ENCODE results near the gene SMIM9. TPM values are rescaled to one million over a fixed set of nuclear protein-coding genes. Genes with fewer than 3 reads are reported as not detected.

The SMIM9 gene
- not detected in 2 replicates for total RNA-seq

DNA sequence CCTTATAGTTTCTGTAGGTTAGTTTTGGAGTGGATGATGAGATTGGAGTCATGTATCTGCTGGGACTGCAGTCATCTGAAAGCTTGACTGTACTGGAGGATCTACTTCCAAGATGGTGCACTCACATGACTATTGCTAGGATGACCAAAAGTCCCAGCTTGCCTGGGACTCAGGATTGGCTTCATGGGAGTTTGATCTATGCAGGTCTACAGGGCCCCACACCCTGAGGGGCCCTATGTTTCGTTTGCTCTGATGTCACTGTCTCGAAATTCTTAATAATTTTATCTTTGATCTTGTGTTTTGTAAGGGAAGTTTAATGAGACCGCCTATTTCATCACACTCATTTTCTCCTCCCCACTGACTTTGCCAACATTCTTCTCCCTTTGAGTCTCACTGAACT is at the start of gene SMIM9:
SMIM9 (minus strand) TSS at position 101 of the 400 bp plus-strand sequence. CDS start 3,806 bp downstream, outside the sequence.

DNA sequence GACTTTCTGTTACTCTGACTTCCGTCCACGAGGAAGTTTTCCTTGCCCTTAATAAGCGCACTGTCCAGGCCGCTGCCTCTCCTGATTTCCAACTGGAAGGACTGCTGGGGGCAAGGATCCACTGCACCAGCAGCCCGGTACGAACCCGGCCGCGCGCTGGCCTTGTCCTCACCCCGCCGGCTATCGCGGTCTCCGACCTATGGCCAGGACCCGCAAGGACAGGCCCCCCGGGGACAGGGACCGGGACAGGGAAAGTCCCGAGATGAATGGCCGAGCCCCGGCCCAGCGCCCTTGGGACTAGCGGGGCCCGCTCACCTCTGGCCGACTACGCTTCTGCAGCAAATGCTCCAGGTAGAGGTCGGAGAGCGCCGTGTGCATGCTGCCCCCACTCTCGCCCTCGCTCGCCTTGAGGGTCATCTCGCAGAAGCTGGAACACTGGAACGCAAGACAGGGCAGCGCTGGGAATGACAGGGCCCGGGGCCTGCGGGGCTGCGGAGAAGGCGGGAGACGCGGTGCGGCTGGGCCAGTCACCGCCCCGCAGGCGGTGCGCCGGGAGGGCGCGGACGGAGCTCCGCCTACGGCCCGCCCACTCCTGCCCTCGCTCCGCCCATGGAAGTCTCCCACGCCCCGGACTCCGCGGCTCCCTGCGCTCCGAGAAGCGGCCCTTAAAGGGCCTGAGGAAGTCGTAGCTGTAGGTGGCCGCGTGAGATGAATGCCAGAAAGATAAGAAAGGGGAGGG is 29.3 kb downstream of the SMIM9 start, which contains the start of gene MPP1:
MPP1 (minus strand) TSS at position 529 of the 739 bp plus-strand sequence; CDS start at position 417, 112 bp downstream.

Other genes with a start within 250 kb of the SMIM9 start
- gene CTAG1A, start 249.5 kb downstream of the SMIM9 start, total RNA-seq: not detected in 2 replicates
- gene CTAG1B, start 215.4 kb downstream of the SMIM9 start, total RNA-seq: not detected in 2 replicates
- gene CTAG2, start 181.1 kb downstream of the SMIM9 start, total RNA-seq: not detected in 2 replicates
- under 0.01 TPM in 2 replicates for gene GAB3, start 83.6 kb downstream of the SMIM9 start, total RNA-seq
- 101 and 106 TPM in 2 replicates for gene DKC1, start 71.8 kb downstream of the SMIM9 start, total RNA-seq
- 0.34 and 4.3 TPM in 2 replicates for gene MPP1, start 29.2 kb downstream of the SMIM9 start, total RNA-seq
- gene F8A1, start 51.7 kb upstream of the SMIM9 start, total RNA-seq: 1.4 and 3.1 TPM in 2 replicates
- gene F8, start 188.1 kb upstream of the SMIM9 start, total RNA-seq: 0.34 and 1.9 TPM in 2 replicates
- gene FUNDC2, start 192.2 kb upstream of the SMIM9 start, total RNA-seq: 28.0 and 39.5 TPM in 2 replicates
- gene CMC4, start 236.5 kb upstream of the SMIM9 start, total RNA-seq: 9.0 and 20.5 TPM in 2 replicates
- gene MTCP1, start 236.5 kb upstream of the SMIM9 start, total RNA-seq: 12.2 and 22.6 TPM in 2 replicates
- gene BRCC3, start 236.8 kb upstream of the SMIM9 start, total RNA-seq: 12.0 and 23.3 TPM in 2 replicates

All from nasal cavity respiratory epithelium epithelial cell of viscerocranial mucosa (primary cell).